ENCODE measurements around the gene ATRN.

The ATRN gene

GRCh38 chr20:3560578-3560977 lies 89.8 kb downstream of the ATRN start:
- Histone ChIP-seq H3K27ac (ENCODE audit: low read depth, low read length) (no peak overlapping the region), H3K4me3 (ENCODE audit: low read length) (no peak overlapping the region), H3K4me1 (ENCODE audit: control insufficient read depth, insufficient read depth, low read length) (no peaks in the 10 kb centered on the region), H3K36me3 (ENCODE audit: control insufficient read depth, insufficient read depth, low read length) (no peaks in the 10 kb centered on the region), H3K9ac (ENCODE audit: low read length) (no peak overlapping the region), H3K27me3 (ENCODE audit: control insufficient read depth, insufficient read depth, low read length) (no peaks in the 10 kb centered on the region)

GRCh38 chr20:3563133-3563532 lies 92.3 kb downstream of the ATRN start:
- H3K9ac ChIP-seq (ENCODE audit: low read length): no peak overlapping the region
- H3K4me3 ChIP-seq (ENCODE audit: low read length): no peak overlapping the region
- H3K27ac ChIP-seq (ENCODE audit: low read depth, low read length): no peak overlapping the region
- H3K27me3 ChIP-seq (ENCODE audit: control insufficient read depth, insufficient read depth, low read length): no peaks in the 10 kb centered on the region
- H3K4me1 ChIP-seq (ENCODE audit: control insufficient read depth, insufficient read depth, low read length): no peaks in the 10 kb centered on the region
- H3K36me3 ChIP-seq (ENCODE audit: control insufficient read depth, insufficient read depth, low read length): no peaks in the 10 kb centered on the region

GRCh38 chr20:3563548-3564177 lies 92.8 kb downstream of the ATRN start:
- H3K27me3 ChIP-seq (ENCODE audit: control insufficient read depth, insufficient read depth, low read length): no peaks in the 10 kb centered on the region

GRCh38 chr20:3565851-3566250 lies 95.0 kb downstream of the ATRN start:
- Histone ChIP-seq H3K4me1 (ENCODE audit: control insufficient read depth, insufficient read depth, low read length) (no peaks in the 10 kb centered on the region), H3K27me3 (ENCODE audit: control insufficient read depth, insufficient read depth, low read length) (no peaks in the 10 kb centered on the region), H3K9ac (ENCODE audit: low read length) (no peak overlapping the region), H3K27ac (ENCODE audit: low read depth, low read length) (no peak overlapping the region), H3K36me3 (ENCODE audit: control insufficient read depth, insufficient read depth, low read length) (no peaks in the 10 kb centered on the region), H3K4me3 (ENCODE audit: low read length) (no peak overlapping the region)

More at GRCh38 chr20:3563548-3564177, 92.8 kb downstream of the ATRN start:
- Histone ChIP-seq H3K9ac (ENCODE audit: low read length) (no peak overlapping the region), H3K4me1 (ENCODE audit: control insufficient read depth, insufficient read depth, low read length) (no peaks in the 10 kb centered on the region), H3K27ac (ENCODE audit: low read depth, low read length) (no peak overlapping the region), H3K36me3 (ENCODE audit: control insufficient read depth, insufficient read depth, low read length) (no peaks in the 10 kb centered on the region), H3K4me3 (ENCODE audit: low read length) (no peak overlapping the region)

- H3K9ac ChIP-seq (ENCODE audit: low read length): no peak overlapping the region
- H3K4me3 ChIP-seq (ENCODE audit: low read length): no peak overlapping the region
- no peaks in the 10 kb centered on the region for H3K27me3 ChIP-seq (ENCODE audit: control insufficient read depth, insufficient read depth, low read length)
- no peak overlapping the region for H3K27ac ChIP-seq (ENCODE audit: low read depth, low read length)
- H3K36me3 ChIP-seq (ENCODE audit: control insufficient read depth, insufficient read depth, low read length): peaks cover 3% of the 10 kb centered on the region
- H3K4me1 ChIP-seq (ENCODE audit: control insufficient read depth, insufficient read depth, low read length): no peaks in the 10 kb centered on the region
Measured at GRCh38 chr20:3572151-3572550, 101.3 kb downstream of the ATRN start.

- H3K36me3 ChIP-seq (ENCODE audit: control insufficient read depth, insufficient read depth, low read length): peaks cover 8% of the 10 kb centered on the region
- no peak overlapping the region for H3K27ac ChIP-seq (ENCODE audit: low read depth, low read length)
- H3K27me3 ChIP-seq (ENCODE audit: control insufficient read depth, insufficient read depth, low read length): no peaks in the 10 kb centered on the region
Measured at GRCh38 chr20:3576363-3576762, 105.5 kb downstream of the ATRN start.

GRCh38 chr20:3577366-3577765 lies 106.5 kb downstream of the ATRN start:
- Histone ChIP-seq H3K4me1 (ENCODE audit: control insufficient read depth, insufficient read depth, low read length) (no peaks in the 10 kb centered on the region), H3K27ac (ENCODE audit: low read depth, low read length) (no peak overlapping the region), H3K27me3 (ENCODE audit: control insufficient read depth, insufficient read depth, low read length) (no peaks in the 10 kb centered on the region), H3K9ac (ENCODE audit: low read length) (no peak overlapping the region), H3K4me3 (ENCODE audit: low read length) (no peak overlapping the region), H3K36me3 (ENCODE audit: control insufficient read depth, insufficient read depth, low read length) (peaks cover 8% of the 10 kb centered on the region)

More at GRCh38 chr20:3576363-3576762, 105.5 kb downstream of the ATRN start:
- no peaks in the 10 kb centered on the region for H3K4me1 ChIP-seq (ENCODE audit: control insufficient read depth, insufficient read depth, low read length)
- no peak overlapping the region for H3K9ac ChIP-seq (ENCODE audit: low read length)
- H3K4me3 ChIP-seq (ENCODE audit: low read length): no peak overlapping the region

GRCh38 chr20:3580412-3580811 lies 109.6 kb downstream of the ATRN start:
- Histone ChIP-seq H3K27ac (ENCODE audit: low read depth, low read length) (no peak overlapping the region), H3K4me3 (ENCODE audit: low read length) (no peak overlapping the region), H3K4me1 (ENCODE audit: control insufficient read depth, insufficient read depth, low read length) (no peaks in the 10 kb centered on the region), H3K27me3 (ENCODE audit: control insufficient read depth, insufficient read depth, low read length) (no peaks in the 10 kb centered on the region), H3K36me3 (ENCODE audit: control insufficient read depth, insufficient read depth, low read length) (peaks cover 25% of the 10 kb centered on the region), H3K9ac (ENCODE audit: low read length) (no peak overlapping the region)

- Histone ChIP-seq H3K36me3 (ENCODE audit: control insufficient read depth, insufficient read depth, low read length) (peaks cover 17% of the 10 kb centered on the region), H3K27me3 (ENCODE audit: control insufficient read depth, insufficient read depth, low read length) (no peaks in the 10 kb centered on the region), H3K27ac (ENCODE audit: low read depth, low read length) (no peak overlapping the region), H3K4me1 (ENCODE audit: control insufficient read depth, insufficient read depth, low read length) (no peaks in the 10 kb centered on the region), H3K4me3 (ENCODE audit: low read length) (no peak overlapping the region), H3K9ac (ENCODE audit: low read length) (no peak overlapping the region)
Measured at GRCh38 chr20:3583765-3584164, 112.9 kb downstream of the ATRN start.

- Histone ChIP-seq H3K9ac (ENCODE audit: low read length) (no peak overlapping the region), H3K4me3 (ENCODE audit: low read length) (no peak overlapping the region), H3K36me3 (ENCODE audit: control insufficient read depth, insufficient read depth, low read length) (peaks cover 17% of the 10 kb centered on the region), H3K27ac (ENCODE audit: low read depth, low read length) (no peak overlapping the region), H3K27me3 (ENCODE audit: control insufficient read depth, insufficient read depth, low read length) (no peaks in the 10 kb centered on the region), H3K4me1 (ENCODE audit: control insufficient read depth, insufficient read depth, low read length) (no peaks in the 10 kb centered on the region)
Measured at GRCh38 chr20:3586093-3586492, 115.3 kb downstream of the ATRN start.

GRCh38 chr20:3590164-3590563 lies 119.3 kb downstream of the ATRN start:
- Histone ChIP-seq H3K36me3 (ENCODE audit: control insufficient read depth, insufficient read depth, low read length) (peaks cover 18% of the 10 kb centered on the region), H3K9ac (ENCODE audit: low read length) (no peak overlapping the region), H3K4me1 (ENCODE audit: control insufficient read depth, insufficient read depth, low read length) (no peaks in the 10 kb centered on the region), H3K27ac (ENCODE audit: low read depth, low read length) (no peak overlapping the region), H3K27me3 (ENCODE audit: control insufficient read depth, insufficient read depth, low read length) (no peaks in the 10 kb centered on the region), H3K4me3 (ENCODE audit: low read length) (no peak overlapping the region)

GRCh38 chr20:3592931-3593330 lies 122.1 kb downstream of the ATRN start:
- no peak overlapping the region for H3K9ac ChIP-seq (ENCODE audit: low read length)
- peaks cover 17% of the 10 kb centered on the region for H3K36me3 ChIP-seq (ENCODE audit: control insufficient read depth, insufficient read depth, low read length)
- no peak overlapping the region for H3K4me3 ChIP-seq (ENCODE audit: low read length)
- H3K27me3 ChIP-seq (ENCODE audit: control insufficient read depth, insufficient read depth, low read length): no peaks in the 10 kb centered on the region
- H3K4me1 ChIP-seq (ENCODE audit: control insufficient read depth, insufficient read depth, low read length): no peaks in the 10 kb centered on the region
- no peak overlapping the region for H3K27ac ChIP-seq (ENCODE audit: low read depth, low read length)

- Histone ChIP-seq H3K27ac (ENCODE audit: low read depth, low read length) (no peak overlapping the region), H3K9ac (ENCODE audit: low read length) (no peak overlapping the region), H3K4me1 (ENCODE audit: control insufficient read depth, insufficient read depth, low read length) (no peaks in the 10 kb centered on the region), H3K4me3 (ENCODE audit: low read length) (no peak overlapping the region), H3K36me3 (ENCODE audit: control insufficient read depth, insufficient read depth, low read length) (peaks cover 21% of the 10 kb centered on the region), H3K27me3 (ENCODE audit: control insufficient read depth, insufficient read depth, low read length) (no peaks in the 10 kb centered on the region)
Measured at GRCh38 chr20:3595541-3595940, 124.7 kb downstream of the ATRN start.

Data from rectal smooth muscle tissue (tissue), 1 donor.